ENCODE data around the gene RNU1-1.
"Not testable (repeated sequence)": the region's sequence is repeated elsewhere in the genome, so short reads cannot be mapped to it uniquely, and the experiment has no call there.

- not testable (repeated sequence) for TF ChIP-seq POLR2A, EP300 (IDR thresholded peaks at IDR 0.05)
Measured at GRCh38 chr1:16512624-16513411, 1.3 kb downstream of the RNU1-1 start.
